Measurements from ENCODE around the gene ETV3L.

ETV3L gene

DNA sequence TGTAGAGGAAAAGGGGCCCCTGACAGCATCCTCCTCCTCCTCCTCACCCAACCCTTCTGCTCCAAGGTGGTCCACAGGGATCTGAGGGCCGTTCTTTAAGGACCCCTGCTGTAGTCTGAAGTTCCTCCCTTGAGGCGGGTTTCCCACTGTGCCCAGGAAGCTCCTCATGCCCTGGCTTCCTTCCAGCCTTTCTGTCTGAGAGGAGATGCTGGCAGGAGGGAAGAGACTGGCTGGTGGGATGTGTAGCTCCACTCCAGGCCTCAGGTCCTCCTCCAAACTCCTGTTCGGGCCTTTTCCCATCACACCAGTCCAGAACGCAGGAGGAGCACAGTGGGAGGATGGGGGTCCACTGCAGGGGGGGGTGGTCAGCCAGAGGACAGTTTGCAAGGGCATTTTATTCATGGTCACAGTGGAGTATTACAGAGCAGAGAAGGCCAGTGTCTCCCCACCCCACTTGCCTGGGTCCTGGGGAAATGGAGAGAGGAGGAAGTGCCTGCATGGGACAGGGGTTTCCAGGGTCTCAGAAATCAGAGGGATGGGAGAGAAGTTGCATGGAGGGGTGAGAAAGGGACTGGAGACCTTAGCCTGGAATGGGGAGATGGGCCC lies 7.8 kb downstream of the ETV3L start:
- Histone ChIP-seq H2AFZ (ENCODE audit: low read depth, low read length) (no peak overlapping the region), H4K20me1 (ENCODE audit: insufficient read depth, low read length) (no peaks in the 10 kb centered on the region), H3K9ac (ENCODE audit: low read depth, low read length) (no peak overlapping the region), H3K79me2 (ENCODE audit: insufficient read depth, low read length) (no peaks in the 10 kb centered on the region), H3K4me2 (ENCODE audit: insufficient read depth, low read length) (no peak overlapping the region), H3K27ac (ENCODE audit: low read length) (no peak overlapping the region), H3K36me3 (ENCODE audit: insufficient read depth, low read length) (no peaks in the 10 kb centered on the region), H3K9me3 (ENCODE audit: insufficient read depth, low read length, severe bottlenecking) (no peaks in the 10 kb centered on the region), H3K27me3 (ENCODE audit: insufficient read depth, low read length, poor library complexity) (peaks cover 15% of the 10 kb centered on the region), H3K4me1 (ENCODE audit: insufficient read depth, low read length) (no peaks in the 10 kb centered on the region), H3K4me3 (ENCODE audit: low read depth in 1 of 2, low read length in 2 of 2) (no peak overlapping the region)
- ATAC-seq (ENCODE audit: insufficient read depth, low read depth) (no peak), DNase-seq (no peak)
- TF ChIP-seq, protein P1, sequence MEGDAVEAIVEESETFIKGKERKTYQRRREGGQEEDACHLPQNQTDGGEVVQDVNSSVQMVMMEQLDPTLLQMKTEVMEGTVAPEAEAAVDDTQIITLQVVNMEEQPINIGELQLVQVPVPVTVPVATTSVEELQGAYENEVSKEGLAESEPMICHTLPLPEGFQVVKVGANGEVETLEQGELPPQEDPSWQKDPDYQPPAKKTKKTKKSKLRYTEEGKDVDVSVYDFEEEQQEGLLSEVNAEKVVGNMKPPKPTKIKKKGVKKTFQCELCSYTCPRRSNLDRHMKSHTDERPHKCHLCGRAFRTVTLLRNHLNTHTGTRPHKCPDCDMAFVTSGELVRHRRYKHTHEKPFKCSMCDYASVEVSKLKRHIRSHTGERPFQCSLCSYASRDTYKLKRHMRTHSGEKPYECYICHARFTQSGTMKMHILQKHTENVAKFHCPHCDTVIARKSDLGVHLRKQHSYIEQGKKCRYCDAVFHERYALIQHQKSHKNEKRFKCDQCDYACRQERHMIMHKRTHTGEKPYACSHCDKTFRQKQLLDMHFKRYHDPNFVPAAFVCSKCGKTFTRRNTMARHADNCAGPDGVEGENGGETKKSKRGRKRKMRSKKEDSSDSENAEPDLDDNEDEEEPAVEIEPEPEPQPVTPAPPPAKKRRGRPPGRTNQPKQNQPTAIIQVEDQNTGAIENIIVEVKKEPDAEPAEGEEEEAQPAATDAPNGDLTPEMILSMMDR (IDR thresholded peaks at IDR 0.05; ENCODE audit: borderline replicate concordance, extremely low read depth, low read length, poor library complexity, severe bottlenecking), result no peak
- no peak for TF ChIP-seq EZH2 (IDR thresholded peaks at IDR 0.05; ENCODE audit: borderline replicate concordance, low read depth, low read length, severe bottlenecking)

DNA sequence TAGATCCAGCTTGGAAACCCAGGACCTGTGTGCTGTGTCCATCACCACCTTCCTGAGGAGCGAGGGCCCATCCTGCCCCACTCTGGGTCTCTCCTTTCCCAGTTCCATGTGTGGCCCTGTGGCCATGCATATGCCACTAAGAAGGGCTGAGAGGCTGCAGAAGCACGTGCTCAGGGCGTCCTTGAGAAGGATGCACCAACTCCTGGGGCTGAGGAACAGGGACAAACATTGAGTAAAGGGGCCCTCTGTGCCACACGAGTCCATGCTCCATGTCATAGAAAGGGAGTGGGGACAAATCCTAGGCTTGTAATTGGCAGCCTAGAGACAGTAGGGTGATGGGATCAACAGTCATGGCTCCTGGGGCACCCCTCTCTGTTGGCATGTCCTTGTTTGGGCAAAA lies 8.4 kb downstream of the ETV3L start:
- no peak overlapping the region for H3K27ac ChIP-seq (ENCODE audit: low read length)
- H3K27me3 ChIP-seq (ENCODE audit: insufficient read depth, low read length, poor library complexity), result peaks cover 15% of the 10 kb centered on the region
- TF ChIP-seq, protein P1 (IDR thresholded peaks at IDR 0.05; ENCODE audit: borderline replicate concordance, extremely low read depth, low read length, poor library complexity, severe bottlenecking), result no peak
- TF ChIP-seq EZH2 (IDR thresholded peaks at IDR 0.05; ENCODE audit: borderline replicate concordance, low read depth, low read length, severe bottlenecking), result no peak
- H3K4me1 ChIP-seq (ENCODE audit: insufficient read depth, low read length), result no peaks in the 10 kb centered on the region
- H3K9me3 ChIP-seq (ENCODE audit: insufficient read depth, low read length, severe bottlenecking), result no peaks in the 10 kb centered on the region
- no peak overlapping the region for H3K4me3 ChIP-seq (ENCODE audit: low read depth in 1 of 2, low read length in 2 of 2)
- ATAC-seq (ENCODE audit: insufficient read depth, low read depth) (no peak), DNase-seq (no peak)
- no peak overlapping the region for H2AFZ ChIP-seq (ENCODE audit: low read depth, low read length)
- H3K4me2 ChIP-seq (ENCODE audit: insufficient read depth, low read length), result no peak overlapping the region
- H3K79me2 ChIP-seq (ENCODE audit: insufficient read depth, low read length), result no peaks in the 10 kb centered on the region
- H3K9ac ChIP-seq (ENCODE audit: low read depth, low read length), result no peak overlapping the region
- no peaks in the 10 kb centered on the region for H4K20me1 ChIP-seq (ENCODE audit: insufficient read depth, low read length)
- no peaks in the 10 kb centered on the region for H3K36me3 ChIP-seq (ENCODE audit: insufficient read depth, low read length)

DNA sequence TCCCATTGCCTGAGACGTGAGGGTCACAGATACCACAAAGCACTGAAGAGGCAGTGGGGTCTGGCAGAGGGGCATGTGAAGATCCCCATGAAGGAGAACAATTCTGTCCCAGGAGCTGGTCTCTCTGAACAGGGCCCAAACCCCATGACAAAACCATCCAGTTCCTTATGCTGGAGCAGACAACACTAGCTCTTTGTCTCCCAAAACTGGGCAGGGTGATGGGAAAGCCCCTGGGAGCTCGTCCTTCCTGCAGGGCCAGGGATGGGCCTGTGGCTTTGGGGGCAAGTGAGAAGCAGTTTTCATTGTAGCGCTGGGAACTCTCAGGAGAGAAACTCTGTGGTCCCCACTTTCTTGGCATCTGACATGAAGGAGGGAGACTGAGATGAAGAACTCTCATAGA lies 8.8 kb downstream of the ETV3L start:
- no peak for ATAC-seq (ENCODE audit: insufficient read depth, low read depth)
- TF ChIP-seq, protein P1 (IDR thresholded peaks at IDR 0.05; ENCODE audit: borderline replicate concordance, extremely low read depth, low read length, poor library complexity, severe bottlenecking), result no peak
- no peak for TF ChIP-seq EZH2 (IDR thresholded peaks at IDR 0.05; ENCODE audit: borderline replicate concordance, low read depth, low read length, severe bottlenecking)

More for the DNA sequence above, 8.8 kb downstream of the ETV3L start:
- Histone ChIP-seq H3K27me3 (ENCODE audit: insufficient read depth, low read length, poor library complexity) (peaks cover 15% of the 10 kb centered on the region), H3K79me2 (ENCODE audit: insufficient read depth, low read length) (no peaks in the 10 kb centered on the region), H3K36me3 (ENCODE audit: insufficient read depth, low read length) (no peaks in the 10 kb centered on the region), H2AFZ (ENCODE audit: low read depth, low read length) (no peak overlapping the region), H3K4me3 (ENCODE audit: low read depth in 1 of 2, low read length in 2 of 2) (no peak overlapping the region), H3K9ac (ENCODE audit: low read depth, low read length) (no peak overlapping the region), H3K27ac (ENCODE audit: low read length) (no peak overlapping the region), H3K4me1 (ENCODE audit: insufficient read depth, low read length) (no peaks in the 10 kb centered on the region), H3K9me3 (ENCODE audit: insufficient read depth, low read length, severe bottlenecking) (no peaks in the 10 kb centered on the region), H4K20me1 (ENCODE audit: insufficient read depth, low read length) (no peaks in the 10 kb centered on the region), H3K4me2 (ENCODE audit: insufficient read depth, low read length) (no peak overlapping the region)
- no peak for DNase-seq

Measured in DND-41 (cell line).